B cell (primary cell): ENCODE data around the gene PLEKHH1.

ENCODE experiments used
- EZH2 ChIP-seq: IDR thresholded peaks from 2 replicates; pipeline ENCODE4 v1.6.1; 2012; ENCODE audit warnings: borderline replicate concordance, low read depth, mild to moderate bottlenecking, moderate library complexity, low read length; ENCODE audit not compliant: insufficient read depth, poor library complexity, severe bottlenecking
- TF ChIP-seq, protein P1 (sequence below): fragments of 200-600 bp; IDR thresholded peaks from one replicate; pipeline ENCODE4 v1.8.0; 2022; ENCODE audit warnings: antibody characterized with exemption, mild to moderate bottlenecking

- TF ChIP-seq, protein P1, sequence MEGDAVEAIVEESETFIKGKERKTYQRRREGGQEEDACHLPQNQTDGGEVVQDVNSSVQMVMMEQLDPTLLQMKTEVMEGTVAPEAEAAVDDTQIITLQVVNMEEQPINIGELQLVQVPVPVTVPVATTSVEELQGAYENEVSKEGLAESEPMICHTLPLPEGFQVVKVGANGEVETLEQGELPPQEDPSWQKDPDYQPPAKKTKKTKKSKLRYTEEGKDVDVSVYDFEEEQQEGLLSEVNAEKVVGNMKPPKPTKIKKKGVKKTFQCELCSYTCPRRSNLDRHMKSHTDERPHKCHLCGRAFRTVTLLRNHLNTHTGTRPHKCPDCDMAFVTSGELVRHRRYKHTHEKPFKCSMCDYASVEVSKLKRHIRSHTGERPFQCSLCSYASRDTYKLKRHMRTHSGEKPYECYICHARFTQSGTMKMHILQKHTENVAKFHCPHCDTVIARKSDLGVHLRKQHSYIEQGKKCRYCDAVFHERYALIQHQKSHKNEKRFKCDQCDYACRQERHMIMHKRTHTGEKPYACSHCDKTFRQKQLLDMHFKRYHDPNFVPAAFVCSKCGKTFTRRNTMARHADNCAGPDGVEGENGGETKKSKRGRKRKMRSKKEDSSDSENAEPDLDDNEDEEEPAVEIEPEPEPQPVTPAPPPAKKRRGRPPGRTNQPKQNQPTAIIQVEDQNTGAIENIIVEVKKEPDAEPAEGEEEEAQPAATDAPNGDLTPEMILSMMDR = no peak
- no peak for TF ChIP-seq EZH2
Measured at GRCh38 chr14:67536087-67536486, 3.0 kb downstream of the PLEKHH1 start.
